HG03565 (cell line): ENCODE data around the gene WDR38.
"Not testable (repeated sequence)": the region's sequence is repeated elsewhere in the genome, so short reads cannot be mapped to it uniquely, and the experiment has no call there.

Experiments
- ATAC-seq: cut with Tn5 transposase; IDR thresholded peaks from one replicate; pipeline ENCODE4 v1.9.1; 2021; ENCODE audit warnings: mild to moderate bottlenecking, moderate library complexity; ENCODE audit not compliant: unreplicated experiment

The WDR38 gene

GRCh38 chr9:124831642-124832364, 21.5 kb upstream of the WDR38 start:
- ATAC-seq, result no peak

DNA sequence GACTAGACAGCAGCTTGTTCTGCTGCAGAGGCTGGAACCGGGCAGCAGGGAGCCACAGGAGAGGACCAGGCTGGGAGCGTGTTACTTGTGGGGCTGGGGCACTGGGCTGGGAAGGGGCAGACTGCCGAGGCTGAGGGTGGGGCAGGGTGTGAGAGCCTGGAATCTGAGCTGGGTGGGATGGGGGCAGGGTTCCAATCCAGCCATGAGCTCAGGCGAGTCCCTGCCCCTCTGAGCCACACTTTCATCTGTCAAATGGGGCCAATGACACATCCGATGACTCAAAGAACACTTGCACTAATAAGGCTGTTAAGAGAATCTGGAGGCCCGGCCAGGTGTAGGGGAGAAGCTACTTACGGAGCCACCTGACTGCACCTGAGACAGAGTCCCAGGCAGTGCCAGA, 18.7 kb upstream of the WDR38 start:
- no peak for ATAC-seq

DNA sequence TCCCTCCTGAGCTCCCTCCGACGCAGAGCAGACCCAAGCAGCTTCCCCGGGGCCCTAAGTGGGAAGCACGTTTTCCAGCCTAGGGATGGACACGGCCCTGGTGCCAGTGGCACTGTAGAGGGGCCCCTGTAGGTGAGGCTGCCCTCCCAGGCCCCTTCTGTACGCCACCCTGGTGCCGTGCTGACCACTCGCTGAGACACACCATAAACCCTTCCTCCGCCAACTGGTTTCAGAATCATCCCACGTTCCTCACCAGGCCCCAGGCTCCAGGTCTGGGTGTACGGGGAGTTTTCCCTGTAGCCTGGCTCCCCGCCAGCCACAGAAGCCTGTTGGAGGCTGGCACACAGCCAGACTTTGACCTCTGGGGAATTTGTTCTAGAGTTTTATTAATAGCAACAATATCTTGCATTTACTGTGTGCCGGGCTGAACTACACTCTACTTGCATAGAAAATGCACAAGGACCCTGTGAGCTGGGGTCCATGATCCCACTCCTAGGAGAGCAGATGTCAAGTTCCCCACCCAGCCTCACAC, 18.2 kb upstream of the WDR38 start:
- ATAC-seq, result no peak

- ATAC-seq, result not testable (repeated sequence)
Measured at GRCh38 chr9:124838132-124838531, 15.1 kb upstream of the WDR38 start.

- ATAC-seq, result not testable (repeated sequence)
Measured at GRCh38 chr9:124838567-124839275, 14.5 kb upstream of the WDR38 start.

DNA sequence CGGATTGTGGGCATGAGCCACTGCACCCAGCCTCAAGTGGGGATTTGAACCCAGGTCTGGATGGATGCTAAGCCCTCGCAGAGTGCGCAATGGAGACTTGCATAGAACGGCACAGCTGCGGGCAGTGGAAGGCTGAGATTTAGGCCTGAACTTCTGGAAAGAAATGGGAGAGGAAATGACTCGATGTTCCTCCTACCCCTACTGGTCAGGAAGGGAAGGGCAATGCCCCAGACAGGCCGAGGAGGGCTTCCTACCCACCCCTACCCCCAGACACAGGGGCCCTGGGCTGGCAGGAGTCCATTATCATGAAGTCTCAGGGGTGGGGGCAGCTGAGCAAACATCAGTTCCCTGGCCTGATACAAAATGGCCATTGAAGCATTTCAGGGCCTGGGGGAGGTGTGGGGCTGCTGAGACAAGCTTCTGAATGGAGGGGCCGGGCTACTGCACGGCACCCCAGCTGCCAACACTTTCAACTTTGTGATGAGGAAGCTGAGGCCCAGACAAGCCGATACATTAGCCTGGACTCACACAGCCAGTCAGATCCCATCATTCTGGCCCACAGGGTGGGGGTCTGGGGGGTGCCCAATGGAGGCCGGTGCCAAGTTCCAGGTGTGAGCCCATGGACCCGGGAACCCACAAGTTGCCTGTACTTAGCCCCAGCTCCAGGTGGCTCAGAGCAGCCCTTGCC, 13.5 kb upstream of the WDR38 start:
- ATAC-seq, result no peak

DNA sequence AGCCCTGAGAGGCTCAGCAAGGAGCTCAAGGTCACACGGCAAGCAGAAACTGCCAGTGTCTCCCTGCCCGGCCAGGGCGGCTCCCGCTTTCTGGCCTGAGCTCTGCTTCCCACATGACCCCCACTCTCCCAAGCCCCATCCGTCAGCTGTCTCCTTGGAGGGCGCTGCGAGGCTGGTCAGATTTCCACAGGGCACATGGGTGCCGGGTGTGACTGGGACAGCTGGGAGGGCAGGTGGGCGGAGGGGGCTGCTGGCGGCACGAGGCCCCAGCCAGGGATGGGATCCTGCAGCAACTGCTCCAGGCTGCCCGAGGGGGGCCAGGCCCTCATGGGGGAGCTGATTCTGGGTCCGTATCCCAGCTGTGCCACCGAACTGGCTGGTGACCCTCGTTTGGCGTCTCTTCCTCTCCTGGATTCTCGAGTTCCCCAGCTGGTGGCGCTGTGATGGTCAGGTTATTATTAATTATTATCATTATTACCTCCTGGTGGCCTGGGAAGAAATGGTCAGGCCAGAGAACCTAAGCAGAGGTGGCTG, 12.9 kb upstream of the WDR38 start:
- ATAC-seq, result no peak

DNA sequence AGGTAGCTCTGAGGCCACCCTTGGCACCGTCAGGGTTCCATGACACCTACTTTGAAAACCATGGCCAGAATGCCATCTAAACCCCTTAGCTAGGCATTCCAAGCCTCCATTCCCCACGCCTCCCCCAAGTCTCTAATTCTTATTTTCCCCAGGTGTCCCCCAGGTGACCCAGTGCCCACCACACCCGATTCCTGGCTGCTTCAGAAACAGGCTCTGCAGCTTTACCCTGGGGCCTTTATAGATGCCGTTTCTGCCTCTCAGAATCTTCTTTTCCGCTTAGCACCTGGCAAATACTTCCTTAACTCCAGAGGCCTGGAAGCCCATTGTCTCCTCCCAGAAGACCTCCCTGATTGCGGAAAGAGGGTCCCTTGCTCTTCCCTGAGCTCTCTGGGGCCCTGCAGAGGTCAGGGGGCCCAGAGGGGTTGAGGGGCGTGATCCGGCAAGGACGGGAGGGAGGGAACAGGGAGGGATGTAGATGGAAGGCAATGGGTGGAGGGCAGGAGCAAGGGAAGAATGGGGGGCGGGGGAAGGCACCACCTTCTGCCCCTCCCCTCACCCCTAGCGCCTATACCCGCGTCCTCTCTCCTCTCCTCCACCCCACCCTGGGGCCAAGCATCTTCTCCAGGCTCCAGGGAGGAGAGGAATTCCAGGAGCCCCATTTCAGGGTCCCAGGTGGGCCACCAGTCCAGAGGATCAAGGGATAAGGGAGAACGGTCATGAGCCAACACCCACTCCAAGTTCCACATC, 12.0 kb upstream of the WDR38 start:
- no peak for ATAC-seq

GRCh38 chr9:124843456-124844034, 9.7 kb upstream of the WDR38 start:
- ATAC-seq, result no peak

- ATAC-seq, result no peak
Measured at GRCh38 chr9:124844291-124844690, 9.0 kb upstream of the WDR38 start.

- ATAC-seq, result not testable (repeated sequence)
Measured at GRCh38 chr9:124846467-124846866, 6.8 kb upstream of the WDR38 start.

- ATAC-seq, result no peak
Measured at GRCh38 chr9:124846969-124847368, 6.3 kb upstream of the WDR38 start.

DNA sequence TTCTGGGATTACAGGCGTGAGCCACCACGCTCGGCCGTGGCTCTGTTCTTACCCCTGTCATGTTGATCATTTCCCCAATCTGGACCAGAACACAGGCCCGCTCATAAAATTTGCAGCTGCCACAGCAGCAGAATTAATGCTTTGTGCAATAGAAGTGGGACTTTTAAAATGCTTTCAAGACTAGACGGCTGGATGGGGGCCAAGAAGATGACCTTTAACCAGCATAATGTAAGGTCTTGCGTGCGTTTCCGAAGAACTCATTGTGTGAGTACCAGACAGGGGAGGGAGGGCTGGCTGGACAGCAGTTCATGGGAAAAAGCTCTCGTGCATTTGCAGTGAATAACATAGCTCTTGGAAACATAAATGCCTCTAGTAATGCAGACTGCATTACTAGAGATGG, 3.5 kb upstream of the WDR38 start:
- ATAC-seq, result no peak

GRCh38 chr9:124852121-124852828, 985 bp upstream of the WDR38 start:
- no peak for ATAC-seq

DNA sequence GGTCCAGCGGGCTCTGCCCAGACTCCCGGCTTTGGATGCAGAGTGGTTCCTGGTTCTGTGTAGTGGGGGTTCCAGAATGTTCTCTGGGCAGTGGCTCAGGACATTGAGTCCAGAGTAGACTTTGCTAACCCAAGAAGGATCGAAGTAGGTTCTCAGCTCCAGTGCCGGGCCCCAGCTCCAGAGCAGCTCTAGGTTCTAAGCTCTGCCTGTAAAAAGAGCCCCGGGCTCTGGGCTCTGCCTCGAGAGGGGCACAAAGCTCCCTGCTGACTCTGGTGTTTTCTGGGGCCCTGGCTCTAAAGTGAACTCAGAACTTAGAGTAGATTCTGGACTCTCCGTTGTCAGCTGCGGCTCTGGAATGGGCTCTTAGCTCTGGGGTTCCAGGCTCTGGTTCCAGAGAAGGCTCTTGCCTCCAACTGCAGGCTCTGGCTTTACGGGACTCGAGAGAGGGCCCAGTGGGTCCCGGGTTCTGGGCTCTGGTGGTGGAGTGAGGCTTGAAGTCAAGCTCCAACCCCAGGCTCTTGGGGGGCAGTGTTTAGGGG, 414 bp downstream of the WDR38 start:
- no peak for ATAC-seq

- ATAC-seq, result no peak
Measured at GRCh38 chr9:124854161-124854560, 901 bp downstream of the WDR38 start.

DNA sequence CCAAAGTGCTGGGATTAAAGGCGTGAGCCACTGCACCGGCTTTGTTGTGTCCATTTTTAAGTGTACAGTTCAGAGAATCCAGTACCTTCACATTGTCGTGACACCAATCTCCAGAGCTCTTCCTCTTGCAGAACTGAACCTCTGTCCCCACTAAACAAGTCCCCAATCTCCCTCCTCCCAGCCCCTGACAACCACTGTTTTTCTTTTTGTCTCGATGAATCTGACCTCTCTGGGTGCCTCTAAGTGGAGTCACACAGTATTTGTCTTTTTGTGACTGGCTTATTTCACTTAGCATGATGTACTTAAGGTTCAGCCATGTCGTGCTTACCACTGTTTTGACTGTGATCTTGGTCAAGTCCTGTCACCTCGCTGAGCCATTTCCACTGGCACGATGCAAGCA, 1.6 kb downstream of the WDR38 start:
- ATAC-seq, result no peak

GRCh38 chr9:124855566-124855943, 2.3 kb downstream of the WDR38 start:
- ATAC-seq, result no peak

DNA sequence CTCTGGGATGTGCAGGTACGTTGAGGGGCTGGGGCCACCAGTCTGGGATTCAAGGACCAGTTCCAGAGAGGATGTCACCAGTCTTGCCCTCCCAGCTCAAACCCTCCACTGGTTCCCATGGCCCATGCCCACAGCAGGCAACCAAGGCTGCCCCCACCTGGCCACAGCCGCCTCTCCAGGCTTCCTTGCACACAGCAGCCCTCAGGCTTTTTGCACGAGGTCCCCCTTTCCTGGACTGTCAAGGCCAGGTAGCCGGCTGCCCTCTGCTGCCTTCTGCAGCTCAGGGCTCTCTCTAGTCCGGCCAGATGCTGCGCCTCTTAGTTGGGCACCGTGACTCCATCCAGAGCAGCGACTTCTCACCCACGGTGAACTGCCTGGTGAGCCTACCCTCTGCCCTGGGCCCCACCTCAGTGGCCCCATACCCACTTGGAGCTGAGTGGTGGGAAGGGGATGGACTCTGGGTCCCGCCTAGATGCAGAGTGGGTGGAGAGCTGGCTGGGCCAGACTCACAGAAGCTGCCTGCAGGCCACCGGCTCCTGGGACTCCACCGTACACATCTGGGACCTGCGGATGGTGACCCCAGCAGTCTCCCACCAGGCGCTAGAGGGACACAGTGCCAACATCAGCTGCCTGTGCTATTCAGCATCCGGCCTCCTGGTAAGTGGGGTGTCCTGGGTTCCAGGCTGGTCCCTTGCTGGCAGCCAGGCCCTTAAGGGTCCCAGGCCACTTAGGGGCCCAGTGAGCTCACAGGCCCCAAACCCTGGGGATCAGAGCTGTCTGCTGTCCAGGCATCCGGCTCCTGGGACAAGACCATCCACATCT, 2.9 kb downstream of the WDR38 start:
- no peak for ATAC-seq
